Measurements from ENCODE around the gene GEN1. TPM values are rescaled to one million over a fixed set of nuclear protein-coding genes. Genes with fewer than 3 reads are reported as not detected.

GEN1 gene
- total RNA-seq, 3 donors from 2014 or later: 12.9 to 31.4 (median 20.1) TPM

DNA sequence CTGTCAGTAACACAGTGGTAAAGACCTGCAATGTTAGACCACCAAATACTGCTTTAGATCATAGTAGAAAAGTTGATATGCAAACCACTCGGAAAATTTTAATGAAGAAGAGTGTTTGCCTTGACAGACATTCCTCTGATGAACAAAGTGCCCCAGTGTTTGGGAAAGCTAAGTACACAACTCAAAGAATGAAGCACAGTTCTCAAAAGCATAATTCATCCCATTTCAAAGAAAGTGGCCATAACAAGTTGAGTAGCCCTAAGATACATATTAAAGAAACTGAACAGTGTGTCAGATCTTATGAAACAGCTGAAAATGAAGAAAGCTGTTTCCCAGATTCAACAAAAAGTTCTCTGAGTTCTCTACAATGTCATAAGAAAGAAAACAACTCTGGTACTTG, 27.5 kb downstream of the GEN1 start:
- TF ChIP-seq, protein P1, sequence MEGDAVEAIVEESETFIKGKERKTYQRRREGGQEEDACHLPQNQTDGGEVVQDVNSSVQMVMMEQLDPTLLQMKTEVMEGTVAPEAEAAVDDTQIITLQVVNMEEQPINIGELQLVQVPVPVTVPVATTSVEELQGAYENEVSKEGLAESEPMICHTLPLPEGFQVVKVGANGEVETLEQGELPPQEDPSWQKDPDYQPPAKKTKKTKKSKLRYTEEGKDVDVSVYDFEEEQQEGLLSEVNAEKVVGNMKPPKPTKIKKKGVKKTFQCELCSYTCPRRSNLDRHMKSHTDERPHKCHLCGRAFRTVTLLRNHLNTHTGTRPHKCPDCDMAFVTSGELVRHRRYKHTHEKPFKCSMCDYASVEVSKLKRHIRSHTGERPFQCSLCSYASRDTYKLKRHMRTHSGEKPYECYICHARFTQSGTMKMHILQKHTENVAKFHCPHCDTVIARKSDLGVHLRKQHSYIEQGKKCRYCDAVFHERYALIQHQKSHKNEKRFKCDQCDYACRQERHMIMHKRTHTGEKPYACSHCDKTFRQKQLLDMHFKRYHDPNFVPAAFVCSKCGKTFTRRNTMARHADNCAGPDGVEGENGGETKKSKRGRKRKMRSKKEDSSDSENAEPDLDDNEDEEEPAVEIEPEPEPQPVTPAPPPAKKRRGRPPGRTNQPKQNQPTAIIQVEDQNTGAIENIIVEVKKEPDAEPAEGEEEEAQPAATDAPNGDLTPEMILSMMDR (IDR thresholded peaks at IDR 0.05): no peak
- no peak for ATAC-seq
- Histone ChIP-seq H3K36me3 (ENCODE audit: low read depth) (no peaks in the 10 kb centered on the region), H3K9me3 (no peaks in the 10 kb centered on the region), H3K4me3 (no peak overlapping the region), H3K4me1 (ENCODE audit: low read depth) (no peaks in the 10 kb centered on the region)
- DNase-seq: no peak
- intact Hi-C loops (cut with DNase I, micrococcal nuclease): no loop called here

DNA sequence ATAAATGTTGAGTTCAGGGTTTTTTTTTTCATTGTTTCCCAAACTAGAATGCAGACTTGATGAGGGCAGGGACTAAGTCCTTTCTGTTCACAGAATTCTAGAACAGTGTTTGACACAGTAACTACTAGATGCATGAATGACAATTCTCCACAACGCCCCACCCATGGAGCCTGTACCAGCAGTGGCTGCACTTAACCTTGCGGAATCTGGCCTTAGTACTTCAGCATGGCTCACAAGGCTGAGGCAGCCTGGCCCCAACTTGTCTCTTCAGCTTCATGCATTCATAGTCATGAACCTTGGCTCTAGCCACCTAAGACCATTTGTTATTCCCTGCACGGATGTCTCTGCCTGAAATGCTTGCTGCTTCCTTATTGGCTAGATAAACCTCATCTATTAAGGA, 32.8 kb downstream of the GEN1 start:
- DNase-seq (no peak), ATAC-seq (no peak)
- TF ChIP-seq, protein P1 (IDR thresholded peaks at IDR 0.05): no peak
- no peaks in the 10 kb centered on the region for H3K9me3 ChIP-seq
- H3K36me3 ChIP-seq (ENCODE audit: low read depth): no peaks in the 10 kb centered on the region
- intact Hi-C loops (cut with DNase I, micrococcal nuclease): no loop called here
- no peaks in the 10 kb centered on the region for H3K4me1 ChIP-seq (ENCODE audit: low read depth)
- H3K4me3 ChIP-seq: no peak overlapping the region

DNA sequence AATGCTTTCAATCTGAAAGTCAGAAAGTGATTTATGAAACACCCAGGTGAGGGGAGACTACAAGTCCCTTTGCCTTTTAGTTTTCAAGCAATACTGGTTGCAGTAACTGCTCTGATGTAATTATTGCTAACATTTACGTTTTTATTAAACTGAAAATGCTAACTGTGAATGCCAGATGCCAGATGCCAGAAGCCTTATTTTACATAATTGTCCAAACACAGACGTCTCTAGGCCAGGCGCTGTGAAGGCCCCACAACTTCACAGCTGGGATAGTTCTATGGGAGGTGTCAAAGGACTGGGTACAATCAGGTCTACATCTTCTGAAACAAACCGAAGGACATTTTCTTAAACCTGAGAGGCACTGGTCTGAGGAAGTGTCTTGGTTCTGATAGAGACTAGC, 34.8 kb downstream of the GEN1 start:
- intact Hi-C loops (cut with DNase I, micrococcal nuclease): no loop called here
- H3K4me3 ChIP-seq: no peak overlapping the region
- H3K4me1 ChIP-seq (ENCODE audit: low read depth): no peaks in the 10 kb centered on the region
- no peaks in the 10 kb centered on the region for H3K36me3 ChIP-seq (ENCODE audit: low read depth)
- no peak for ATAC-seq
- TF ChIP-seq, protein P1 (IDR thresholded peaks at IDR 0.05): no peak
- DNase-seq: no peak
- H3K9me3 ChIP-seq: no peaks in the 10 kb centered on the region

DNA sequence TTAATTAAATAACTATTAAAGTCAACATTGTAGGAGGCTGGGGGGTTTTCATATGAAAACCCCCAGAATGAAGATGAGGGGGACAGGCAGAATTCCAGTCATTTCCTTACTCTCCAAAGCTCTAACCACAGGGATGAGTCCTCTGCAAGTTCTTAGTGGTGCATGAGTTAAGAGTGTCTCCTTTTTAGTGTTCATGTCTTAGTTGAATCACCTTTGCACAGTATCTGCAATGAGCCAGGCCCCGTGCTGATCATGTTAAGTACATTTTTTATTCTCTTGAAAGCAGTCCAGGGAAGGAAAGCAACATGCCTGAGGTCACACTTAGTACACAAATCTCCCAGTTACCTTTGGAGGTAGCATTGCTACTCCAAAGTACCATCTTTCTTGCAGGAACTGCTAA, 36.6 kb downstream of the GEN1 start:
- DNase-seq: no peak

DNA sequence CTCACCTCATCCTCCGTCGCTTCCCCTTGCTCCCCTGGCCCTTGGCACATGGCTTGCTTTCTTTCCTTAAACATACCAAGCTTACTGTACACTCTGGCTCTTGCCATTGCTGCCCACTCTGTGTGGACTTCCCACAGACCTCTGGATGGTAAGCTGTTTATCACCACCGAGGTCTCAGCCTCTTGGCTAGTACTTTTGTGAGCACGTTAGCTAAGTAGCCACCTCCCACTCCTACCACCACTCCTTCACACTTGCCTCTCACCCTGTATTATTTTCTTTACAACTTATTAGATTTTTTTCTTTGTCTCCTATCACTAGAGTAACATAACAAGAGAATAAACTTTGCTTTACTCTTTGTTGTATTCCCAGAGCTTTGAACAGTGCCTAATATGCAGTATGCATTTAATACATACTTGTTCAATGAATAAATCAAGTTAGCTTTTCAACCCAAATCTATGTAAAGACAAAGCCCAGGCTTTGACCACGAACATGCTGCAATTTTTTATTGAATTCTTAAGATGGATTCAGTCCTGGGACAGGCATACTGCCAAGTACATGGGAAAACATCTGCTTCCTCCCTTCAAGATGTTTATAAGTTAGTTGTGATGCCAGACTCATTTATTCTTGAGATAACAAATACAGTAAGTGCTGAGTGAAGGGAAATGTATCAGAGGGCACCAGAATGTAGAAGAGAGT, 37.3 kb downstream of the GEN1 start:
- DNase-seq (no peak), ATAC-seq (no peak)
- Histone ChIP-seq H3K9me3 (no peaks in the 10 kb centered on the region), H3K36me3 (ENCODE audit: low read depth) (no peaks in the 10 kb centered on the region), H3K4me3 (no peak overlapping the region), H3K4me1 (ENCODE audit: low read depth) (no peaks in the 10 kb centered on the region)
- TF ChIP-seq, protein P1 (IDR thresholded peaks at IDR 0.05): no peak
- intact Hi-C loops (cut with DNase I, micrococcal nuclease): no loop called here

More for the DNA sequence above, 36.6 kb downstream of the GEN1 start:
- ATAC-seq: no peak
- no peaks in the 10 kb centered on the region for H3K9me3 ChIP-seq
- no peaks in the 10 kb centered on the region for H3K36me3 ChIP-seq (ENCODE audit: low read depth)
- intact Hi-C loops (cut with DNase I, micrococcal nuclease): no loop called here
- no peak overlapping the region for H3K4me3 ChIP-seq
- TF ChIP-seq, protein P1 (IDR thresholded peaks at IDR 0.05): no peak
- no peaks in the 10 kb centered on the region for H3K4me1 ChIP-seq (ENCODE audit: low read depth)

DNA sequence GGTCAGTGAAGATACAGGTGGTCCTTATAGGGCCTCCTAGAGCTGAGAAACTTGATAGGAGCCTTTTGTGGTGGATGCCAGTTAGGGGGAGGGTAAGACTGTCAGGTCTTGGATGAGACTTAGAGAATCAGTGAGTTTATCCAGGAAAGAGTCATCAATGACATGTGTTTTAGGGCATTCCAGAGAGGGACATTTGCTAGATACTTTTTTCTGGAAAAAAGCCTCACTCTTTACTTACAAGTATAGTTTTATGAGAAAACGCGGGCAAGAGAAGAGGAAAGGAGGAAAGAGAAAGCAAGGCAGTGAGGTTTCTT, 37.8 kb downstream of the GEN1 start:
- no peaks in the 10 kb centered on the region for H3K9me3 ChIP-seq
- intact Hi-C loops (cut with DNase I, micrococcal nuclease): no loop called here
- TF ChIP-seq, protein P1 (IDR thresholded peaks at IDR 0.05): no peak
- DNase-seq (no peak), ATAC-seq (no peak)
- no peak overlapping the region for H3K4me3 ChIP-seq
- no peaks in the 10 kb centered on the region for H3K4me1 ChIP-seq (ENCODE audit: low read depth)
- H3K36me3 ChIP-seq (ENCODE audit: low read depth): no peaks in the 10 kb centered on the region

Measured in mucosa of descending colon (tissue), 3 donors.